AML-193 (cell line): ENCODE results near the gene ZNF791.
"Not testable (repeated sequence)": the region's sequence is repeated elsewhere in the genome, so short reads cannot be mapped to it uniquely, and the experiment has no call there.

Experiments used
- DNase-seq, 2 experiments: peaks; one replicate each; lab custom pipeline; 2025; lab: John Stamatoyannopoulos, UW

Gene ZNF791

DNA sequence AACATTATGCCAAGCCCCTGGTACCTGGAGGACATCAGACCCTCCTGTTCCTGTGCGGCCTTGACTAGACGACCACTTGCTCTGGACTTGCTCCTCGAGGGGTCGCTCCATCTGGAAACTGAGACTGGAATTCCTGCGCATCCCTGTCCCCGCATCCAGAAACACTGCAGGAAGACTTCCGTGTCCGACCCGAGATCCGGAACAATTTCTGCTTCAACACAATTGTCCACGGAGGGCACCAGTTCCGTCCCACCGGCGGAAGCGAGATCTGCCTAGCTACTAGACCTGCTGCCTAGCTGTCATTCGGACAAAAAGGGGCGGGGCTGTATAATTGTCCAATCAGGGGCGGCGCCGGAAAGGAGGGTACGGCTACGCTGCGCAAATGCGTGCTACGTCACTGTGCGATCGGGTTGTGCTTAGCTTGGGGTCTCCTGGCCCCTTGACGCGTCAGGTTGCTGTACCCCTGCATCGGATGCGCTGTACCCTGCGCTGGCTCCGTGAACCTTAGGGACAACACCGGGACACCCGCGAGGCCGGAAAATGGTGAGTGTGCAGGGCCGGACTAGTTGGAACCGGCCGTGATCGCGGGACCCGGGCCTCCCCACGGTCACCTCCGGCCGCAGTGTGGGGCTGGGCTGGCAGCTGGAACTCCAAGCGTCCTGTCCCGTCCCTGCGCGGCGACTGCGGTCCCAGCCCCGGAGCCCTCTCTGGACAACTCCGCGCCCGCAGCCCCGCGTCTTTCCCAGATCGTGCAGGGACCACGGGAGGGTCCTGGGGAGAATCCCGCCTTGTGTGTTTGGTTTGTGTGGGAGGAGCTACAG, at the start of gene ZNF791, which contains the start of gene ZNF490:
TSS of gene ZNF791 (plus strand) at position 381 of the 821 bp plus-strand sequence. CDS start at position 541, 160 bp downstream.
TSS of gene ZNF490 (minus strand) at position 274 of the 821 bp plus-strand sequence. CDS start at position 141, 133 bp downstream.
- DNase-seq, result peak; percentile 93 to 96

DNA sequence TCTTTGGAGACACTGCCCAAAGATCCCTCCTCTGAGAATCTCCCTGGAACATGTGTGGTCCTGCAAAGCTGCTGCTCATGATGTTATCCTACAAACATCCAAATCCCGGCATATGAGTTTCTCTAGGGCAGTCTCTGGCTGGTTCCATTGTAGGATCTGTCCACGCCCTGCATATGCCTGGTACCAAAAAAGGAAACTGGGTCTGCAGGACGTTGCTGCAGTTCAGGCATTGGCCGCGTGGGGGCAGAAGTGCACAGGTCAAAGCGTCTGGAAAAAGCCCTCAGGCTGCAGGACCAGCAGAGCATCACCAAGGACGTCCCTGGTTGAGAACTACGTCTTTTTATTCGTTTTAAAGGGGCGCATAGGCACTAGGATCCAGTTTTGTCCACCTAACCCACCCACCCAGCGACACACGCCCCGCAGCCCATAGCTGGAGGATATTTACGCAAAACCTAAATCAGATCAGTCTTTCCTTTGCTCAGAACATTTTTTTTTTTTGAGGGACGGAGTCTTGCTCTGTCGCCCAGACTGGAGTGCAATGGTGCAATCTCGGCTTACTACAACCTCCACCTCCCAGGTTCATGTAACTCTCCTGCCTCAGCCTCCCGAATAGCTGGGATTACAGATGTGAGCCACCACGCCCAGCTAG, 46.6 kb upstream of the ZNF791 start:
- peak; percentile 75 to 80 for DNase-seq

DNA sequence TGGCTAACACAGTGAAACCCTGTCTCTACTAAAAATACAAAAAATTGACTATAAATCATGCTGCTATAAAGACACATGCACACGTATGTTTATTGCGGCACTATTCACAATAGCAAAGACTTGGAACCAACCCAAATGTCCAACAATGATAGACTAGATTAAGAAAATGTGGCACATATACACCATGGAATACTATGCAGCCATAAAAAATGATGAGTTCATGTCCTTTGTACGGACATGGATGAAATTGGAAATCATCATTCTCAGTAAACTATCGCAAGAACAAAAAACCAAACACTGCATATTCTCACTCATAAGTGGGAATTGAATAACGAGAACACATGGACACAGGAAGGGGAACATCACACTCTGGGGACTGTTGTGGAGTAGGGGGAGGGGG, 44.3 kb upstream of the ZNF791 start:
- not testable (repeated sequence) for DNase-seq

DNA sequence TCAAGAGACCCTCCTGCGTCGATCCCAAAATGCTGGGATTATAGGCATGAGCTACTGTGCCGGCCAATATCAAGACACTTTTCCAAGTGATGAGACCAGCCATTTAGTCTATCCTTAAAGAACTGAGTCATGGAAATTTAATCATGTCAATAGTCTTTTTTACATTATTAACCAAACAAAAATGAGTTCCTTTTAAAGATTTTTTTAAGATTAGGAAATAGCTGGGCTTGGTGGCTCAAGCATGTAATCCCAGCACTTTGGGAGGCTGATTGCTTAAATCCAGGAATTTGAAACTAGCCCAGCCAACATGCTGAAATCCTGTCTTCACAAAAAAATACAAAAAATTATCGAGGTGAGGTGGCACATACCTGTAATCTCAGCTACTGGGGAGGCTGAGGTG, 42.8 kb upstream of the ZNF791 start:
- no peak for DNase-seq

DNA sequence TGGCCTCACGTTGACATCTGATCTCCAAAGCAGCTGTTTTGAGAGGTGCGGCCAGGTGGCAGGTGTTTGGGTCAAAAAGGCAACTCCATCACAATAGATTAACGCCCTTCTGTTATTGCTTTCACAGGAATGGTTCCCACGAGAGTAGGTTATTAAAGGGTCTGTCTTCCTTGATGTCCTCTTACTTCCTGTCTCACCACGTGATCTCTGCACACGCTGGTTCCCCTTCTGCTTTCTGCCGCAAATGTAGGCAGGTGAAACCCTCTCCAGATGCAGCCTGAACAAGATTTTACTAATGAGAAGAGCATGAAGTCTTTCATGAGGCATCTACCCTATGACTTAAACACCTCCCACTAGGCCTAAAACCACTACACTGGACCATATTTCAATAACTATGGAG, 36.7 kb upstream of the ZNF791 start:
- no peak for DNase-seq

DNA sequence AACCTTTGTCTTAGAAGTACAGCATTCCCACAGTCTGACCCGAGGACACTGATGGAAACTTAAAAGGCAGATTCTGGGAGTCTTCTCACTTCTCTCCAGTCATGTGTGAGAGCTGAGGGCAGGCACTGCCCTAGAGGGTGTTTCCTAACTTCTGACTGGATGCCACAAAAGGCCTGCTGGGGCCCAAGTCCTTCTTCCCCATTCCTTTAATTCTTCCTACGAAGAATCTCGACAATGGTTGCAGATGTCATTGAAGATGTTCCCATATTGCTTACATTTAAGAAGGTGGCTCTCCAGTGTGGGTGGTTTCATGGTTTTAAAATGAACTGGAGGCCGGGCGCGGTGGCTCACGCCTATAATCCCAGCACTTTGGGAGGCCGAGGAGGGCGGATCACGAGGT, 32.1 kb upstream of the ZNF791 start:
- no peak for DNase-seq

DNA sequence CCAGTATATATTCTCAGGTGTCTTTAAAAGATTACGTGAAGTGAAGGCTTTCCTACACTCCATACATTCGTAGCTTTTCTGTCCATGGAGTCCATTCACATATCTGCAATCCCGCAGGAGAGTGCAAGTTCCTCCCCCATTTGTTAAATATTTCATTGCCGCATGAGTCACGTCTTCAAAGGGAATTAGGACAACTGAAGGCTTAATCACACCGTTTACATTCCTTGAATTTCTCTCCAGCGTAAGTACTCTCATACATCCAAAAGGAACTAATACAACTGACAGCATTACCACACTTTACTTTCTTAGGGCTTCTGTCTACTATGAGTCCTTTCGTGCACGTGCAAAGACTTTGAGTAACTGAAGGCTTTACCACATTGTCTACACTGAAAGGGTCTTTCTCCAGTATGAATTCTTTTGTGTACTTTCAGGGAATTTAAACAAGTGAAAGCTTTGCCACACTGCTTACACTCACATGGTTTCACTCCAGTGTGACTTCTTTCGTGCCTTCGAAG, 30.5 kb upstream of the ZNF791 start:
- DNase-seq, result no peak

DNA sequence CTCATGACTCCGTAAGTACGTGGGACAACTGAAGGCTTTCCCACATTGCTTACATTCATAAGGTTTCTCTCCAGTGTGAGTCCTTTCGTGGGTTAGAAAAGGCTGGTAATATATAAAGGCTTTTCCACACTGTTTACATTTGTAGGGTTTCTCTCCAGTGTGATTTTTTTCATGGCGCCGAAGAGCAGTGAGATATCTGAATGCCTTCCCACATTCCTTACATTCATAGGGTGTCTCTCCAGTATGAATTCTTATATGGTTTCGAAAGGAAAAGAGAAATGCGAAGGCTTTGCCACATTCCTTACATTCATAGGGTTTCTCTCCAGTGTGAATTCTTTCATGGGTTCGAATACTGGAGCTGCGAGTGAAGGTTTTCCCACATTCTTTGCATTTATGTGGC, 29.6 kb upstream of the ZNF791 start:
- no peak for DNase-seq

DNA sequence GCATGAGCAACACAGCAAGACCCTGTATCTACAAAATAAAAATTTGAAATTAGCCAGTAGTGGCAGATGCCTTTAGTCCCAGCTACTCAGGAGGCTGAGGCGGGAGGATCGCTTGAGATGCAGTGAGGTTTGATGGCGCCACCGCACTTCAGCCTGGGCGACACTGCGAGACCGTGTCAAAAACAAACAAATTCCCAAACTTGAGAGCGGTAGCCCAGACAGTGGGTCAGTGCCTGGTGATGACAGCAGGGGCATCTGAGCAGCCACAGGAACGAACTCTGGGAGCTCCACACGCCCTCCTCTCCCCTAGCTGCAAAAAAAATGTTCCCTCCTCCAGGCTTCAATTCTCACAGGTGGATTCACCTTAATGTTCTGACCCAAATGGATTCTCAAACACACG, 14.2 kb upstream of the ZNF791 start:
- DNase-seq, result no peak

DNA sequence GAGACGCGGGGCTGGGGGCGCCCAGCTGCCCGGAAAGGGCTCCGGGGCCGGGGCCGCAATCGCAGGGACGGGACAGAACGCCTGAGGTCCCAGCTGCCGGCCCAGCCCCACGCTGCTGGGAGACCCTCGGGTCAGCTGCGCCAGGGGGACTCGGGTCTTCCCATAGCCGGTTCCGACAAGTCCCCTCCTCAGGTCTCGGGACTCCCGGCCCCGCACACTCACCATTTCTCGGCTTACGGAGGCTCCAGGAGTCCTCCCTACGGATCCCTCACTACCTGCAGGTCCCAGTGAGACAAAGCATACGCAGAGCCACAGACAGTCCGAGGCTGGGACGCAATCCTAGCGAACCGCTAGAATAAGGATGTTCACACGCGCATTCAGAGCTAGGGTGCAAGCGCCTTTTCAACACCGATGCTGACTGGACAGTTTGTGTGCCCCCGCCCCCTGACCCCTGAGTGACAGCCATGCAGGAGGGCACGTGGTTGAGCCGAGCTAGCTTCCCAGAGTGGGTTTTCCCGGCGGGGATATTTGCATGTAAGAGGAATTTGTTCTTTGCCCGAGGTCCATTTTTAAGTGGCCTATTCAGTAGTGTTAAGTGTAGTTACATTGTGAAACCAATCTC, 13.7 kb upstream of the ZNF791 start:
- no peak for DNase-seq

DNA sequence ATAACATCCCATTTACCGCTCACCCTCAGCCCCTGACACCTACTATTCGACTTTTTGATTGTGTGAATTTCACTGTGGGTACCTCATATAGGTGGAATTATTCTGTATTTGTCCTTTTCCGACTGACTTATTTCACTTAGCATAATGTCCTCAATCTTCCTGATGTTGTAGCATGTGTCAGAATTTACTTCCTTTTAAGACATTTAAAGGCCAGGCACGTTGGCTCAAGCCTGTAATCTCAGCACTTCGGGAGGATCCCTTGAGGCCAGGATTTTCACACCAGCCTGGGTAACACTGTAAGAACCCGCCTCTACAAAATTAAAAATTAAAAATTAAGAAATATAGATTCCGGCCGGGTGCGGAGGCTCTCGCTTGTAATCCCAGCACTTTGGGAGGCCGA, 13.1 kb upstream of the ZNF791 start:
- no peak for DNase-seq

DNA sequence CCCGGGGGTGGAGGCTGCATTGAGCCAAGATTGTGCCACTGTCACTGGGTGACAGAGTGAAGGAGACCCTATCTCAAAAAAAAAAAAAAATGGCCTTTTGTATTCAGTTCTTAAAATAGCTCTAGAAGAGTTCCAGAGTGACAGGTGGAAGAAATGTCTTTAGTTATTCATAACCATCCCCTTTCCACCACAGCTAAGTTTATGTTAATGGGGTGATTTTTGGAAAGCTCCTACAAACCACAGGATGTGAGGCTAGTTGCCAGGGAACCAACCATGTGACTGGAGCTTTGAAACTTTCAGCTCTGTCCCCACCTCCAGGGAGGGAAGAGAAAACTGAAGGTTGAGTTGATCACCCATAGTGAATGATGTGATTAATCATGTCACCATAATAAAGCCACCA, 7.0 kb upstream of the ZNF791 start:
- peak in 1 of 2 experiments; percentile 2 for DNase-seq

DNA sequence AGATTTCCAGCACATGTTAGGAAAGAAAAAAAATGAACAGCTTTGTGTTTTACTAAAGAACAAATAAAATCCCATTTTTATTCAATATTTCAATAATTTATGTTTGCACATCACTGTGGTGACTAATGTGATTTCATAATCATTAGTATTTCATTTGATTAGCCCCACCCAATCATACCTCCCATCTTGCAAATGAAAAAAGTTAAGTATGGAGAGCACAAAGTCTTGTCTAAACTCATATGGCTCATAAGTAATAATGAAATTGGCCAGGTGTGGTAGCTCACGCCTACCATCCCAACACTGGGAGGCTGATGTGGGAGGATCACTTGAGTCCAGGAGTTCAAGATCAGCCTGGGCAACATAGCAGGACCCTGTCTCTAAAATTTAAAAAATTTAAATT, 3.9 kb upstream of the ZNF791 start:
- no peak for DNase-seq

DNA sequence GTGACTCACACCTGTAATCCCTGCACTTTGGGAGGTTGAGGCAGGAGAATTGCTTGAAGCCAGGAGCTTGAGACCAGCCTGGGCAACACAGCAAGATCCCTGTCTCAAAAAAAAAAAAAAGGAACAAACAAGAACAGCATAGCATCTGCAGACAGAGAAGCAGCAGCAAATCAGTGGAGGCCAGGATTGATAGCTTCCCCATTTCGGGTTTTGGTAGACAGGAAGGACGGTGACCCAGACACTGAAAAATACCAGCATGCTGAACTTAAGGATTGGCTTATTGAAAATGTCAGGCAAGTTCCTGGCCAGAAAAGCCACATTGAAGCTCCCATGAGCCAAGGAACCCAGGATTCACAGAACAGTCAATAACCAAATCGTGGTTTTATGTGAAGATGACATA, 3.1 kb upstream of the ZNF791 start:
- no peak for DNase-seq

DNA sequence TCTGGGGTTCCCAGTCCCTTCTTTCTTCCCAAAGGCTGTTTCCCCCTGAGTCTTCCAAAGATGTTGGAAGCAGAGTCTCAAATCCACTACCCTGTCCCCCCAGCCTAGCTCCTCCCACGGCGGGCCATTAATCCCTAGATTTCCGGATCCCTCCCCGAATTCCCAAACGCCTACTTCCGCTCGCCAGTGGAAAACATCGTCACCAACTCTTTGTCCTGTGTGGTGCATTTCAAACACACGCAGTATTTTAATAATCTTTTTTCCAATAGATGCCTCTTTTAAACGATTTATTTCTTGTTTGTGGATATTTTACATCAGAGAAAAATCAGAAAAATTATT, 610 bp downstream of the ZNF791 start:
- no peak for DNase-seq

DNA sequence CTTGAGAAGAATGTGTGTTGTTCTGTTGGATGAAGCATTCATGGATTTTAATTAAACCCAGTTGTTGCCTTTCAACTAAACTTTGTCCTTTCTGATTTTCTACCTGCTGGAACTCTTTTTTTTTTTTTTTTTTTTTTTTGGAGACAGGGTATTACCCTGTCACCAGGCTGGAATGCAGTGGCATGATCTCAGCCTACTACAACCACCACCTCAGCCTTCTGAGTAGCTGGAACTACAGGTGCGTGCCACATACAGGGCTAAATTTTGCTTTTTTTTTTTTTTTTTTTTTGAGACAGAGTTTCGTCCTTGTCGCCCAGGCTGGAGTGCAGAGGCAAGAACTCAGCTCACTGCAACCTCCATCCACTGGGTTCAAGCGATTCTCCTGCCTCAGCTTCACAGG, 6.9 kb downstream of the ZNF791 start:
- no peak for DNase-seq

DNA sequence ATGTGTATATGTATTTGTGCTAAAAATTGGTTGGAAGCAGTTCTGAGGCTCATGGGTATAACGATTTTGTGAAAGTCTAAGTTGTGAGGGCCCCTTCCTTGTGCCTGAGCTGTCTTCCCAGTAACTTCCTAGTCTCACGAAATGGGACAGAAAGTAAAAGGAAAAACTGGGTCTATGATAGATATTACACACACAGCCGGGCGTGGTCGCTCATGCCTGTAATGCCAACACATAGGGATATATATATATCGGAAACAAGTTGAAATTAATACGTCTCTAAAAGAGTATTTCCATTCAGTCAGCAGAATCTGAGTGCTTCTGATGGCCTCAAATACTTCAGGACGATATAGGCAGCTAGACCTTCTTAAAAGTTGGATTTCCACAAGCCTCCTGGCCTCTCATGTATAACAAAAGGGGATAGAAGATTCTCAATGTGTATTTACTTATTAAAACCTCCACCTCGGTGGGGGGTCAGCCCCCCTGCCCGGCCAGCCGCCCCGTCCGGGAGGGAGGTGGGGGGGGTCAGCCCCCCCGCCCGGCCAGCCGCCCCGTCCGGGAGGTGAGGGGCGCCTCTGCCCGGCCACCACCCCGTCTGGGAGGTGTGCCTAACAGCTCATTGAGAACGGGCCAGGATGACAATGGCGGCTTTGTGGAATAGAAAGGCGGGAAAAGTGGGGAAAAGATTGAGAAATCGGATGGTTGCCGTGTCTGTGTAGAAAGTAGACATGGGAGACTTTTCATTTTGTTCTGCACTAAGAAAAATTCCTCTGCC, 10.7 kb downstream of the ZNF791 start:
- not testable (repeated sequence) for DNase-seq

DNA sequence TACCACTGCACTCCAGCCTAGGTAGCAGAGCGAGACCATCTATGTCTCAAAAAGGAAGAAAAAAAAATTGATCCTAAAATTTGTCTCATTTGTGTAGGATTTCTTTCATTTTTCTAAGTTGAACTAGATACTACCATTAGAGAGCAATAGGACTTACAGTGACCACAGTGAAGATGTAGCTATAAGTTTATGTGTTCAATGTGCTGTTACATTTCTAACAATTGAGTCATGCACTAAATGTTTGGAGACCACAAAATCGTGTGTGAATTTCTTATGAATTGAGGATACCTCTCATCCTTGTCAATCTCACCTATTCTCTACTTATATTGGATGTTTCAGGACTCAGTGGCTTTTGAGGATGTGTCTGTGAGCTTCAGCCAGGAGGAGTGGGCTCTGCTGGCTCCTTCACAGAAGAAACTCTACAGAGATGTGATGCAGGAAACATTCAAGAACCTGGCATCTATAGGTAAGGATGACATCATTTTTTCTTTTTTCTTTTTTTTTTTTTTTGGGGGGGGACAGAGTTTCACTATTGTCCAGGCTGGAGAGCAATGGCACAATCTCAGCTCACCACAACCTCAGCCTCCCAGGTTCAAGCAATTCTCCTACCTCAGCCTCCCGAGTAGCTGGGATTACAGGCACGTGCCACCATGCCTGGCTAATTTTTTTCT, 12.8 kb downstream of the ZNF791 start:
- DNase-seq, result no peak

DNA sequence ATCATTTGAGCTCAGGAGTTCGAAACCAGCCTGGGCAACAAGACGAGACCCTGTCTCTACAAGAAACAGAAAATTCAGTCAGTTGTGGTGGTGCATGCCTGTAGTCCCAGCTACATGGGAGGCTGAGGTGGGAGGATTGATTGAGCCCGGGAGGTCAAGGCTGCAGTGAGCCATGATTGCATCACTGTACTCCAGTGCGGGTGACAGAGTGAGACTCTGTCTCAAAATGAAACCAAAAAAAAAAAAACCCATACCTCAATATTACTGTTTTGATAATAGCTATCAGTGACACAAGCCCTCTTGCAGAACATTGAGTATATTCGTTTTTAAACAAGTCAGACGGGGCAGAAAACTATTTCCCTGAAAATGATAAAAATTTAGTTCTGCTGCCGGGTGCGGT, 16.2 kb downstream of the ZNF791 start:
- no peak for DNase-seq

DNA sequence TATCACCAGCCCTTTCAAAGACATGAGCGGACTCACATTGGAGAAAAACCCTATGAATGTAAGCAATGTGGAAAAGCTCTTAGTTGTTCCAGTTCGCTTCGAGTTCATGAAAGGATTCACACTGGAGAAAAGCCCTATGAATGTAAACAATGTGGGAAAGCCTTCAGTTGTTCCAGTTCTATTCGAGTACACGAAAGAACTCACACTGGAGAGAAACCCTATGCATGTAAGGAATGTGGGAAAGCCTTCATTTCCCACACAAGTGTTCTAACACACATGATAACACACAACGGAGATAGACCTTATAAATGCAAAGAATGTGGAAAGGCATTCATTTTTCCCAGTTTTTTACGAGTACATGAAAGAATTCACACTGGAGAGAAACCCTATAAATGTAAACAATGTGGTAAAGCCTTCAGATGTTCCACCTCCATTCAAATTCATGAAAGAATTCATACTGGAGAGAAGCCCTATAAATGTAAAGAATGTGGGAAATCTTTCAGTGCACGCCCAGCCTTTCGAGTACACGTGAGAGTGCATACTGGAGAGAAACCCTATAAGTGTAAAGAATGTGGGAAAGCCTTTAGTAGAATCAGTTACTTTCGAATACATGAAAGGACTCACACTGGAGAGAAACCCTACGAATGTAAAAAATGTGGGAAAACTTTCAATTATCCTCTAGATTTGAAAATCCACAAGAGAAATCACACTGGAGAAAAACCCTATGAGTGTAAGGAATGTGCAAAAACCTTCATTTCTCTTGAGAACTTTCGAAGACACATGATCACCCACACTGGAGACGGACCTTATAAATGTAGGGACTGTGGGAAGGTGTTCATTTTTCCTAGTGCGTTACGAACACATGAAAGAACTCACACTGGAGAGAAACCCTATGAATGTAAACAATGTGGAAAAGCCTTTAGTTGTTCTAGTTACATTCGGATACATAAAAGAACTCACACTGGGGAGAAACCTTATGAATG, 17.6 kb downstream of the ZNF791 start:
- no peak for DNase-seq
